ENCODE measurements around the gene HMBS.
"Not testable (repeated sequence)": the region's sequence is repeated elsewhere in the genome, so short reads cannot be mapped to it uniquely, and the experiment has no call there.

DNA sequence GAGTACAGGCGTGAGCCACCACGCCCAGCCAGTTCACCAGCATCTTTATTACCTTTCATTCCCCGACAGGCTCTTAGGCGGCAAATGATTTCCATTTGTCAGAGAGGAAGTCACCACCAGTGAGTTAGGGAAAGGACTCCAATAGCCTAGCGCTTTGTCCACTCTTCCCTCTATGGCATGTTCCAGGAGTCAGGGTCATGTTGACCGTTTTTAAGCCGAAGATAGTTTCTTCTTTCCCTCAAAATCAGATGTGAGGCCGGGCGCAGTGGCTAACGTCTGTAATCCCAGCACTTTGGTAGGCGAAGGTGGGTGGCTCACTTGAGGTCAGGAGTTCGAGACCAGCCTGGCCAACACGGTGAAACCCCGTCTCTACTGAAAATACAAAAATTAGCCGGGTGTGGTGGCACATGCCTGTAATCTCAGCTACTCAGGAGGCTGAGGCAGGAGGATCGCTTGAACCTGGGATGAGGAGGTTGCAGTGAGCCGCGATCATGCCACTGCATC lies 18.5 kb downstream of the HMBS start:
- TF ChIP-seq, protein P1, sequence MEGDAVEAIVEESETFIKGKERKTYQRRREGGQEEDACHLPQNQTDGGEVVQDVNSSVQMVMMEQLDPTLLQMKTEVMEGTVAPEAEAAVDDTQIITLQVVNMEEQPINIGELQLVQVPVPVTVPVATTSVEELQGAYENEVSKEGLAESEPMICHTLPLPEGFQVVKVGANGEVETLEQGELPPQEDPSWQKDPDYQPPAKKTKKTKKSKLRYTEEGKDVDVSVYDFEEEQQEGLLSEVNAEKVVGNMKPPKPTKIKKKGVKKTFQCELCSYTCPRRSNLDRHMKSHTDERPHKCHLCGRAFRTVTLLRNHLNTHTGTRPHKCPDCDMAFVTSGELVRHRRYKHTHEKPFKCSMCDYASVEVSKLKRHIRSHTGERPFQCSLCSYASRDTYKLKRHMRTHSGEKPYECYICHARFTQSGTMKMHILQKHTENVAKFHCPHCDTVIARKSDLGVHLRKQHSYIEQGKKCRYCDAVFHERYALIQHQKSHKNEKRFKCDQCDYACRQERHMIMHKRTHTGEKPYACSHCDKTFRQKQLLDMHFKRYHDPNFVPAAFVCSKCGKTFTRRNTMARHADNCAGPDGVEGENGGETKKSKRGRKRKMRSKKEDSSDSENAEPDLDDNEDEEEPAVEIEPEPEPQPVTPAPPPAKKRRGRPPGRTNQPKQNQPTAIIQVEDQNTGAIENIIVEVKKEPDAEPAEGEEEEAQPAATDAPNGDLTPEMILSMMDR (IDR thresholded peaks at IDR 0.05; ENCODE audit: low read depth, low read length, missing input control) = not testable (repeated sequence)
- TF ChIP-seq, protein P2, sequence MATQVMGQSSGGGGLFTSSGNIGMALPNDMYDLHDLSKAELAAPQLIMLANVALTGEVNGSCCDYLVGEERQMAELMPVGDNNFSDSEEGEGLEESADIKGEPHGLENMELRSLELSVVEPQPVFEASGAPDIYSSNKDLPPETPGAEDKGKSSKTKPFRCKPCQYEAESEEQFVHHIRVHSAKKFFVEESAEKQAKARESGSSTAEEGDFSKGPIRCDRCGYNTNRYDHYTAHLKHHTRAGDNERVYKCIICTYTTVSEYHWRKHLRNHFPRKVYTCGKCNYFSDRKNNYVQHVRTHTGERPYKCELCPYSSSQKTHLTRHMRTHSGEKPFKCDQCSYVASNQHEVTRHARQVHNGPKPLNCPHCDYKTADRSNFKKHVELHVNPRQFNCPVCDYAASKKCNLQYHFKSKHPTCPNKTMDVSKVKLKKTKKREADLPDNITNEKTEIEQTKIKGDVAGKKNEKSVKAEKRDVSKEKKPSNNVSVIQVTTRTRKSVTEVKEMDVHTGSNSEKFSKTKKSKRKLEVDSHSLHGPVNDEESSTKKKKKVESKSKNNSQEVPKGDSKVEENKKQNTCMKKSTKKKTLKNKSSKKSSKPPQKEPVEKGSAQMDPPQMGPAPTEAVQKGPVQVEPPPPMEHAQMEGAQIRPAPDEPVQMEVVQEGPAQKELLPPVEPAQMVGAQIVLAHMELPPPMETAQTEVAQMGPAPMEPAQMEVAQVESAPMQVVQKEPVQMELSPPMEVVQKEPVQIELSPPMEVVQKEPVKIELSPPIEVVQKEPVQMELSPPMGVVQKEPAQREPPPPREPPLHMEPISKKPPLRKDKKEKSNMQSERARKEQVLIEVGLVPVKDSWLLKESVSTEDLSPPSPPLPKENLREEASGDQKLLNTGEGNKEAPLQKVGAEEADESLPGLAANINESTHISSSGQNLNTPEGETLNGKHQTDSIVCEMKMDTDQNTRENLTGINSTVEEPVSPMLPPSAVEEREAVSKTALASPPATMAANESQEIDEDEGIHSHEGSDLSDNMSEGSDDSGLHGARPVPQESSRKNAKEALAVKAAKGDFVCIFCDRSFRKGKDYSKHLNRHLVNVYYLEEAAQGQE (IDR thresholded peaks at IDR 0.05) = not testable (repeated sequence)
- TF ChIP-seq RXRA (IDR thresholded peaks at IDR 0.05); JUND (IDR thresholded peaks at IDR 0.05); TAF1 (conservative IDR thresholded peaks at IDR 0.05); FOXA1 (IDR thresholded peaks at IDR 0.05); SP1 (IDR thresholded peaks at IDR 0.05); YY1 (IDR thresholded peaks at IDR 0.05); HNF4G (IDR thresholded peaks at IDR 0.05); NR2F2 (IDR thresholded peaks at IDR 0.05): not testable (repeated sequence)
- TF ChIP-seq, protein P3, sequence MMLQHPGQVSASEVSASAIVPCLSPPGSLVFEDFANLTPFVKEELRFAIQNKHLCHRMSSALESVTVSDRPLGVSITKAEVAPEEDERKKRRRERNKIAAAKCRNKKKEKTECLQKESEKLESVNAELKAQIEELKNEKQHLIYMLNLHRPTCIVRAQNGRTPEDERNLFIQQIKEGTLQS (IDR thresholded peaks at IDR 0.05) = not testable (repeated sequence)
- TF ChIP-seq, protein P4, sequence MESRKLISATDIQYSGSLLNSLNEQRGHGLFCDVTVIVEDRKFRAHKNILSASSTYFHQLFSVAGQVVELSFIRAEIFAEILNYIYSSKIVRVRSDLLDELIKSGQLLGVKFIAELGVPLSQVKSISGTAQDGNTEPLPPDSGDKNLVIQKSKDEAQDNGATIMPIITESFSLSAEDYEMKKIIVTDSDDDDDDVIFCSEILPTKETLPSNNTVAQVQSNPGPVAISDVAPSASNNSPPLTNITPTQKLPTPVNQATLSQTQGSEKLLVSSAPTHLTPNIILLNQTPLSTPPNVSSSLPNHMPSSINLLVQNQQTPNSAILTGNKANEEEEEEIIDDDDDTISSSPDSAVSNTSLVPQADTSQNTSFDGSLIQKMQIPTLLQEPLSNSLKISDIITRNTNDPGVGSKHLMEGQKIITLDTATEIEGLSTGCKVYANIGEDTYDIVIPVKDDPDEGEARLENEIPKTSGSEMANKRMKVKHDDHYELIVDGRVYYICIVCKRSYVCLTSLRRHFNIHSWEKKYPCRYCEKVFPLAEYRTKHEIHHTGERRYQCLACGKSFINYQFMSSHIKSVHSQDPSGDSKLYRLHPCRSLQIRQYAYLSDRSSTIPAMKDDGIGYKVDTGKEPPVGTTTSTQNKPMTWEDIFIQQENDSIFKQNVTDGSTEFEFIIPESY (IDR thresholded peaks at IDR 0.05) = not testable (repeated sequence)
- TF ChIP-seq, protein P5, sequence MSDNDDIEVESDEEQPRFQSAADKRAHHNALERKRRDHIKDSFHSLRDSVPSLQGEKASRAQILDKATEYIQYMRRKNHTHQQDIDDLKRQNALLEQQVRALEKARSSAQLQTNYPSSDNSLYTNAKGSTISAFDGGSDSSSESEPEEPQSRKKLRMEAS (IDR thresholded peaks at IDR 0.05) = not testable (repeated sequence)

Measured in liver (tissue), 3 donors.